GM23338 (cell line): Measurements from ENCODE around the gene SLC25A26.

Source experiments
- CTCF ChIP-seq, 2 experiments: fragments of 200-600 bp in 1 of 2; sonication (generic) in 1 of 2; conservative IDR thresholded peaks; 2 replicates each; pipeline versions ENCODE4 v1.5.1 to v1.6.1; 2016 to 2017; ENCODE audit warnings: antibody characterized with exemption in 2 of 2, low read depth in 2 of 2, mild to moderate bottlenecking in 2 of 2, moderate library complexity in 1 of 2
- EZH2 ChIP-seq: fragments of 200-600 bp; sonication (generic); IDR thresholded peaks from one replicate; pipeline ENCODE4 v1.8.0; 2017; ENCODE audit warnings: antibody characterized with exemption, mild to moderate bottlenecking, low read depth; ENCODE audit not compliant: unreplicated experiment
- EZH2phosphoT487 ChIP-seq: fragments of 200-600 bp; sonication (generic); IDR thresholded peaks from one replicate; pipeline ENCODE4 v1.8.1; 2018; ENCODE audit warnings: antibody characterized with exemption; ENCODE audit not compliant: unreplicated experiment
- POLR2AphosphoS5 ChIP-seq: IDR thresholded peaks from 2 replicates; pipeline ENCODE4 v1.6.1; 2016; ENCODE audit warnings: antibody characterized with exemption, low read depth
- REST ChIP-seq: IDR thresholded peaks from one replicate; pipeline ENCODE4 v1.6.1; 2018; ENCODE audit warnings: antibody characterized with exemption; ENCODE audit not compliant: unreplicated experiment
- TF ChIP-seq, protein P1 (sequence below): IDR thresholded peaks from 2 replicates; pipeline ENCODE4 v1.6.1; 2016; ENCODE audit warnings: antibody characterized with exemption

DNA sequence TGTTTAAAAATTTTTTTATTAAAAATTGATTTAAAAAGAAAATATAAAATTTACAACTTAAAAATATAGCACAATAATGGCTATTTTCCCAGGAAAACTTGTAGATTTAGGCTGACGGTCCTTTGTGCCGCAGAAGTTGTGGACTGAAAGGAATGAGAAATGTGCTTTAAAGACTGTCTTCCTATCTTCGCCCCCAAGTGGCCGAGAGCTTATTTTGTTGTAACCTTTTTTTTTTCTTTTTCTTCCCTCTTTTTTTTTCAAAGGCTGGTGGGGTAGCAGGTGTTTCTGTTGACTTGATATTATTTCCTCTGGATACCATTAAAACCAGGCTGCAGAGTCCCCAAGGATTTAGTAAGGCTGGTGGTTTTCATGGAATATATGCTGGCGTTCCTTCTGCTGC is 15.5 kb downstream of the SLC25A26 start:
- peak; percentile 53 to 59 for TF ChIP-seq CTCF (conservative IDR thresholded peaks at IDR 0.05; ENCODE audit: low read depth in 2 of 2)
- no peak for TF ChIP-seq EZH2phosphoT487
- no peak for TF ChIP-seq POLR2AphosphoS5
- TF ChIP-seq EZH2 = no peak
- TF ChIP-seq, protein P1, sequence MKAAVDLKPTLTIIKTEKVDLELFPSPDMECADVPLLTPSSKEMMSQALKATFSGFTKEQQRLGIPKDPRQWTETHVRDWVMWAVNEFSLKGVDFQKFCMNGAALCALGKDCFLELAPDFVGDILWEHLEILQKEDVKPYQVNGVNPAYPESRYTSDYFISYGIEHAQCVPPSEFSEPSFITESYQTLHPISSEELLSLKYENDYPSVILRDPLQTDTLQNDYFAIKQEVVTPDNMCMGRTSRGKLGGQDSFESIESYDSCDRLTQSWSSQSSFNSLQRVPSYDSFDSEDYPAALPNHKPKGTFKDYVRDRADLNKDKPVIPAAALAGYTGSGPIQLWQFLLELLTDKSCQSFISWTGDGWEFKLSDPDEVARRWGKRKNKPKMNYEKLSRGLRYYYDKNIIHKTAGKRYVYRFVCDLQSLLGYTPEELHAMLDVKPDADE = no peak
- no peak for TF ChIP-seq REST
